K562 (cell line): Measurements from ENCODE around the gene SRD5A1. TPM values are rescaled to one million over a fixed set of nuclear protein-coding genes. Genes with fewer than 3 reads are reported as not detected.

Source experiments
- BRCA1 ChIP-seq, 2 experiments: fragments of 450-650 bp in 1 of 2; sonication (generic) in 1 of 2; formaldehyde crosslinking in 1 of 2; IDR thresholded peaks; 2 replicates each; pipeline versions ENCODE4 v1.5.0 to v1.6.1; 2017 to 2020; ENCODE audit warnings: mild to moderate bottlenecking in 1 of 2, missing genetic modification reagents in 1 of 2
- CHD1 ChIP-seq: fragments of 200-600 bp; sonication (generic); IDR thresholded peaks from one replicate; pipeline ENCODE4 v1.6.1; 2012; ENCODE audit warnings: mild to moderate bottlenecking, moderate library complexity, low read length, inconsistent platforms
- CREB1 ChIP-seq, 2 experiments: sonication (generic) in 1 of 2; formaldehyde crosslinking in 1 of 2; IDR thresholded peaks; 2 replicates each; pipeline versions ENCODE4 v1.6.1 to v1.8.0; 2012 to 2022; ENCODE audit warnings: inconsistent platforms in 1 of 2, mild to moderate bottlenecking in 1 of 2, missing genetic modification reagents in 1 of 2, moderate library complexity in 1 of 2
- DDX20 ChIP-seq: fragments of 450-650 bp; IDR thresholded peaks from 2 replicates; pipeline ENCODE4 v1.6.1; 2016; ENCODE audit warnings: missing genetic modification characterization, low read depth, mild to moderate bottlenecking, missing compliant biosample characterization, moderate library complexity
- ELF2 ChIP-seq: fragments of 250-450 bp; sonication (Bioruptor Pico); IDR thresholded peaks from 2 replicates; pipeline ENCODE4 v1.5.0; 2021; ENCODE audit warnings: mild to moderate bottlenecking
- IRF2 ChIP-seq: sonication (generic); formaldehyde crosslinking; IDR thresholded peaks from 2 replicates; pipeline ENCODE4 v1.8.1; 2022; ENCODE audit warnings: mild to moderate bottlenecking, missing genetic modification reagents
- L3MBTL2 ChIP-seq: fragments of 450-650 bp; IDR thresholded peaks from 2 replicates; pipeline ENCODE4 v1.6.1; 2016; ENCODE audit warnings: mild to moderate bottlenecking, moderate library complexity
- NR2C2 ChIP-seq, 2 experiments: fragments of 200-800 bp in 1 of 2; sonication (Bioruptor generic) in 1 of 2; sonication (generic) in 1 of 2; formaldehyde crosslinking in 1 of 2; IDR thresholded peaks; 2 replicates each; pipeline versions ENCODE4 v1.6.1 to v1.8.0; 2016 to 2022; ENCODE audit warnings: mild to moderate bottlenecking in 1 of 2, missing compliant biosample characterization in 1 of 2, missing genetic modification characterization in 1 of 2, missing genetic modification reagents in 1 of 2
- POLR2AphosphoS5 ChIP-seq: IDR thresholded peaks from 2 replicates; pipeline ENCODE4 v1.6.1; 2011; ENCODE audit warnings: mild to moderate bottlenecking, low read depth, low read length, moderate library complexity; ENCODE audit not compliant: control insufficient read depth, insufficient read depth
- POLR2G ChIP-seq: fragments of 200-400 bp; formaldehyde crosslinking; IDR thresholded peaks from 2 replicates; pipeline ENCODE4 v1.6.1; 2017; ENCODE audit warnings: low read depth, mild to moderate bottlenecking, antibody characterized with exemption, low read length, moderate library complexity
- SAFB ChIP-seq: fragments of 200-400 bp; formaldehyde crosslinking; IDR thresholded peaks from 2 replicates; pipeline ENCODE4 v1.6.1; 2017; ENCODE audit warnings: low read depth, low read length, borderline replicate concordance
- WHSC1 ChIP-seq: IDR thresholded peaks from one replicate; pipeline ENCODE4 v1.6.1; 2012; ENCODE audit warnings: low read length, control low read depth, inconsistent platforms
- XRCC5 ChIP-seq: fragments of 200-400 bp; formaldehyde crosslinking; IDR thresholded peaks from 2 replicates; pipeline ENCODE4 v1.6.1; 2017; ENCODE audit warnings: low read depth, mild to moderate bottlenecking, low read length
- ZNF778 ChIP-seq: fragments of 450-650 bp; formaldehyde crosslinking; IDR thresholded peaks from 2 replicates; pipeline ENCODE4 v1.4.0; 2020; ENCODE audit warnings: mild to moderate bottlenecking, moderate library complexity
- ZSCAN32 ChIP-seq: fragments of 450-650 bp; formaldehyde crosslinking; IDR thresholded peaks from 2 replicates; pipeline ENCODE4 v1.4.0; 2020; ENCODE audit warnings: mild to moderate bottlenecking, moderate library complexity
- polyA plus RNA-seq, 8 experiments: library from polyadenylated mRNA; depleted of rRNA in 4 of 8; stranded (reverse) in 5 of 8; unstranded in 3 of 8; fragments of >200 nt; fragmentation: Nextera tagmentation in 2 of 8; fragmentation: Illumina TruSeq in 1 of 8; extraction: Ambion mirVana in 2 of 8; extraction: Trizol in 1 of 8; gene quantifications; 2 replicates each; pipeline versions ENCODE4 v1.2.1 to v1.2.3, GENCODE V29; 2011 to 2014; ENCODE audit warnings: inconsistent platforms in 1 of 8, missing spikeins in 1 of 8
- total RNA-seq, 7 experiments: library from RNA; depleted of rRNA in 6 of 7; stranded (reverse); fragments of >200 nt in 6 of 7; fragmentation: Illumina TruSeq in 2 of 7; extraction: Trizol in 2 of 7; gene quantifications; 2 replicates each; pipeline versions ENCODE4 v1.2.1 to v1.2.3, GENCODE V29; 2011 to 2021; ENCODE audit warnings: low replicate concordance in 1 of 7
- TF ChIP-seq, protein P1 (sequence below), 3 experiments: IDR thresholded peaks in 2 of 3; conservative IDR thresholded peaks in 1 of 3; 2 replicates each; pipeline ENCODE4 v1.5.1; 2011 to 2012; ENCODE audit warnings: low read length in 3 of 3, mild to moderate bottlenecking in 3 of 3, control low read depth in 2 of 3, improper control_type of control experiment in 1 of 3, inconsistent platforms in 1 of 3, low read depth in 1 of 3, mixed read lengths in 1 of 3, moderate library complexity in 1 of 3; ENCODE audit not compliant: insufficient read depth in 2 of 3
- TF ChIP-seq, protein P2 (sequence below), 2 experiments: fragments of 200-800 bp in 1 of 2; sonication (Bioruptor generic) in 1 of 2; sonication (generic) in 1 of 2; formaldehyde crosslinking in 1 of 2; IDR thresholded peaks in 1 of 2; conservative IDR thresholded peaks in 1 of 2; 2 replicates each; pipeline versions ENCODE4 v1.5.0 to v1.6.1; 2016 to 2020; ENCODE audit warnings: missing compliant biosample characterization in 1 of 2, missing genetic modification characterization in 1 of 2, missing genetic modification reagents in 1 of 2
- TF ChIP-seq, protein P3 (sequence below): IDR thresholded peaks from 3 replicates; pipeline ENCODE4 v1.6.1; 2011; ENCODE audit warnings: borderline replicate concordance, mild to moderate bottlenecking; ENCODE audit not compliant: insufficient read length, insufficient read depth
- TF ChIP-seq, protein P4 (sequence below): fragments of 450-650 bp; IDR thresholded peaks from 2 replicates; pipeline ENCODE4 v1.6.1; 2014; ENCODE audit warnings: low read depth, mild to moderate bottlenecking, moderate library complexity, borderline replicate concordance

SRD5A1 gene
- total and polyA plus RNA-seq, 9 of the 15 experiments (the other 6 are each of a cell fraction or from before 2014, with no cell fraction given): 1.3 to 22.6 (median 8.1) TPM

DNA sequence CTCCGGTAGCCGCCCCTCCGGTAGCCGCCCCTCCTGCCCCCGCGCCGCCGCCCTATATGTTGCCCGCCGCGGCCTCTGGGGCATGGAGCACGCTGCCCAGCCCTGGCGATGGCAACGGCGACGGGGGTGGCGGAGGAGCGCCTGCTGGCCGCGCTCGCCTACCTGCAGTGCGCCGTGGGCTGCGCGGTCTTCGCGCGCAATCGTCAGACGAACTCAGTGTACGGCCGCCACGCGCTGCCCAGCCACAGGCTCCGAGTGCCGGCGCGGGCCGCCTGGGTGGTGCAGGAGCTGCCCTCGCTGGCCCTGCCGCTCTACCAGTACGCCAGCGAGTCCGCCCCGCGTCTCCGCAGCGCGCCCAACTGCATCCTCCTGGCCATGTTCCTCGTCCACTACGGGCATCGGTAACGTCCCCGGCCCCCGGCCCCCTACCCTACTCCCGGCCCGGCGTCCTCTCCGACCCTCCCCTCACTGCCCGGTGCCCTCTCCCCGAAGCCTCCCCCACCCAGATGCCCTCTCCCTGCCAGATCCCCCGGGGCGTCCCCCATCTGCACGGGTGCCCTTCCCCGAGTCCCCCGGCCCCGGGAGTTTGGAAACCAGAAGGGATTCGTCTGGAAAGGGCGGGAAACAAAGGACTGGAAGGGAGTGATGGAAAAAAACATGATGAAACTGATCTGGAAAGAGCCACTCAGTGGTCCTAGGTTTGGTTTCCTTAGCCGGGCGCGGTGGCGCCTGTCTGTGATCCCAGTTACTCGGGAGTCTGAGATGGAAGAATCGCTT is 417 bp downstream of the SRD5A1 start (continued):
- TF ChIP-seq, protein P1, sequence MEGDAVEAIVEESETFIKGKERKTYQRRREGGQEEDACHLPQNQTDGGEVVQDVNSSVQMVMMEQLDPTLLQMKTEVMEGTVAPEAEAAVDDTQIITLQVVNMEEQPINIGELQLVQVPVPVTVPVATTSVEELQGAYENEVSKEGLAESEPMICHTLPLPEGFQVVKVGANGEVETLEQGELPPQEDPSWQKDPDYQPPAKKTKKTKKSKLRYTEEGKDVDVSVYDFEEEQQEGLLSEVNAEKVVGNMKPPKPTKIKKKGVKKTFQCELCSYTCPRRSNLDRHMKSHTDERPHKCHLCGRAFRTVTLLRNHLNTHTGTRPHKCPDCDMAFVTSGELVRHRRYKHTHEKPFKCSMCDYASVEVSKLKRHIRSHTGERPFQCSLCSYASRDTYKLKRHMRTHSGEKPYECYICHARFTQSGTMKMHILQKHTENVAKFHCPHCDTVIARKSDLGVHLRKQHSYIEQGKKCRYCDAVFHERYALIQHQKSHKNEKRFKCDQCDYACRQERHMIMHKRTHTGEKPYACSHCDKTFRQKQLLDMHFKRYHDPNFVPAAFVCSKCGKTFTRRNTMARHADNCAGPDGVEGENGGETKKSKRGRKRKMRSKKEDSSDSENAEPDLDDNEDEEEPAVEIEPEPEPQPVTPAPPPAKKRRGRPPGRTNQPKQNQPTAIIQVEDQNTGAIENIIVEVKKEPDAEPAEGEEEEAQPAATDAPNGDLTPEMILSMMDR (IDR thresholded peaks at IDR 0.05 in 2 of 3, conservative IDR thresholded peaks at IDR 0.05 in 1 of 3; ENCODE audit: insufficient read depth in 2 of 3, low read depth in 1 of 3, low read length in 3 of 3): peak in 1 of 3 experiments; percentile 5; a peak in 1 of 6 replicates
- TF ChIP-seq XRCC5: no peak
- 0 out of 2 replicates have a peak, but pooled peaks have one; percentile 36 for TF ChIP-seq NR2C2 (CRISPR knock-in tag; IDR thresholded peaks at IDR 0.05)
- no peak for TF ChIP-seq NR2C2 (tag; IDR thresholded peaks at IDR 0.05)
- TF ChIP-seq ZSCAN32: no peak
- TF ChIP-seq ELF2 (CRISPR knock-in tag): no peak
- TF ChIP-seq, protein P2, sequence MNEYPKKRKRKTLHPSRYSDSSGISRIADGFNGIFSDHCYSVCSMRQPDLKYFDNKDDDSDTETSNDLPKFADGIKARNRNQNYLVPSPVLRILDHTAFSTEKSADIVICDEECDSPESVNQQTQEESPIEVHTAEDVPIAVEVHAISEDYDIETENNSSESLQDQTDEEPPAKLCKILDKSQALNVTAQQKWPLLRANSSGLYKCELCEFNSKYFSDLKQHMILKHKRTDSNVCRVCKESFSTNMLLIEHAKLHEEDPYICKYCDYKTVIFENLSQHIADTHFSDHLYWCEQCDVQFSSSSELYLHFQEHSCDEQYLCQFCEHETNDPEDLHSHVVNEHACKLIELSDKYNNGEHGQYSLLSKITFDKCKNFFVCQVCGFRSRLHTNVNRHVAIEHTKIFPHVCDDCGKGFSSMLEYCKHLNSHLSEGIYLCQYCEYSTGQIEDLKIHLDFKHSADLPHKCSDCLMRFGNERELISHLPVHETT (CRISPR knock-in tag; conservative IDR thresholded peaks at IDR 0.05 in 1 of 2, IDR thresholded peaks at IDR 0.05 in 1 of 2): no peak
- no peak for TF ChIP-seq ZNF778
- TF ChIP-seq IRF2 (CRISPR knock-in tag): no peak
- TF ChIP-seq, protein P3, sequence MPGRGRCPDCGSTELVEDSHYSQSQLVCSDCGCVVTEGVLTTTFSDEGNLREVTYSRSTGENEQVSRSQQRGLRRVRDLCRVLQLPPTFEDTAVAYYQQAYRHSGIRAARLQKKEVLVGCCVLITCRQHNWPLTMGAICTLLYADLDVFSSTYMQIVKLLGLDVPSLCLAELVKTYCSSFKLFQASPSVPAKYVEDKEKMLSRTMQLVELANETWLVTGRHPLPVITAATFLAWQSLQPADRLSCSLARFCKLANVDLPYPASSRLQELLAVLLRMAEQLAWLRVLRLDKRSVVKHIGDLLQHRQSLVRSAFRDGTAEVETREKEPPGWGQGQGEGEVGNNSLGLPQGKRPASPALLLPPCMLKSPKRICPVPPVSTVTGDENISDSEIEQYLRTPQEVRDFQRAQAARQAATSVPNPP: no peak
- peak; percentile 53; the same call in 1 of the 2 replicates for TF ChIP-seq L3MBTL2
- TF ChIP-seq DDX20 (tag): no peak
- no peak for TF ChIP-seq BRCA1 (IDR thresholded peaks at IDR 0.05)
- TF ChIP-seq BRCA1 (CRISPR knock-in tag; IDR thresholded peaks at IDR 0.05): no peak
- no peak for TF ChIP-seq WHSC1
- peak; percentile 23; the same call in 1 of the 2 replicates for TF ChIP-seq CREB1 (IDR thresholded peaks at IDR 0.05)
- TF ChIP-seq CREB1 (CRISPR knock-in tag; IDR thresholded peaks at IDR 0.05): no peak
- TF ChIP-seq SAFB: peak; percentile 50; the same call in 1 of the 2 replicates
- no peak for TF ChIP-seq POLR2AphosphoS5
- TF ChIP-seq, protein P4, sequence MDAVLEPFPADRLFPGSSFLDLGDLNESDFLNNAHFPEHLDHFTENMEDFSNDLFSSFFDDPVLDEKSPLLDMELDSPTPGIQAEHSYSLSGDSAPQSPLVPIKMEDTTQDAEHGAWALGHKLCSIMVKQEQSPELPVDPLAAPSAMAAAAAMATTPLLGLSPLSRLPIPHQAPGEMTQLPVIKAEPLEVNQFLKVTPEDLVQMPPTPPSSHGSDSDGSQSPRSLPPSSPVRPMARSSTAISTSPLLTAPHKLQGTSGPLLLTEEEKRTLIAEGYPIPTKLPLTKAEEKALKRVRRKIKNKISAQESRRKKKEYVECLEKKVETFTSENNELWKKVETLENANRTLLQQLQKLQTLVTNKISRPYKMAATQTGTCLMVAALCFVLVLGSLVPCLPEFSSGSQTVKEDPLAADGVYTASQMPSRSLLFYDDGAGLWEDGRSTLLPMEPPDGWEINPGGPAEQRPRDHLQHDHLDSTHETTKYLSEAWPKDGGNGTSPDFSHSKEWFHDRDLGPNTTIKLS: no peak
- no peak for TF ChIP-seq CHD1
- no peak; the same call in 1 of the 2 replicates for TF ChIP-seq POLR2G
